HG02970 (cell line): ENCODE results near the gene GPR176.
A peak's percentile ranks its signal among the peaks of the same experiment; 100 is the strongest.

Experiments
- ATAC-seq: cut with Tn5 transposase; IDR thresholded peaks from one replicate; pipeline ENCODE4 v1.9.1; 2021; ENCODE audit warnings: mild to moderate bottlenecking, moderate library complexity, moderate number of reproducible peaks; ENCODE audit not compliant: unreplicated experiment, low FRiP score

The GPR176 gene

GRCh38 chr15:39936187-39936586 is 16.1 kb upstream of the GPR176 start:
- ATAC-seq = no peak

GRCh38 chr15:39935241-39935640 is 15.2 kb upstream of the GPR176 start:
- ATAC-seq = no peak

GRCh38 chr15:39934397-39935071 is 14.5 kb upstream of the GPR176 start:
- no peak for ATAC-seq

GRCh38 chr15:39931615-39932014 is 11.5 kb upstream of the GPR176 start:
- no peak for ATAC-seq

GRCh38 chr15:39926526-39926925 is 6.5 kb upstream of the GPR176 start:
- no peak for ATAC-seq

GRCh38 chr15:39925112-39925842 is 5.2 kb upstream of the GPR176 start:
- no peak for ATAC-seq

GRCh38 chr15:39924437-39924836 is 4.4 kb upstream of the GPR176 start:
- no peak for ATAC-seq

- no peak for ATAC-seq
Observed at GRCh38 chr15:39922462-39923092, 2.5 kb upstream of the GPR176 start.

- ATAC-seq = no peak
Observed at GRCh38 chr15:39921274-39921638, 1.2 kb upstream of the GPR176 start.

- ATAC-seq = peak; percentile 87
Observed at GRCh38 chr15:39920510-39921273, 626 bp upstream of the GPR176 start.

GRCh38 chr15:39919411-39919747 is 687 bp downstream of the GPR176 start:
- no peak for ATAC-seq

- ATAC-seq = no peak
Observed at GRCh38 chr15:39918688-39919385, 1.2 kb downstream of the GPR176 start.

- no peak for ATAC-seq
Observed at GRCh38 chr15:39914977-39915376, 5.1 kb downstream of the GPR176 start.

GRCh38 chr15:39909007-39909406 is 11.1 kb downstream of the GPR176 start:
- no peak for ATAC-seq

GRCh38 chr15:39908186-39908585 is 11.9 kb downstream of the GPR176 start:
- no peak for ATAC-seq

GRCh38 chr15:39907216-39907615 is 12.8 kb downstream of the GPR176 start:
- no peak for ATAC-seq

- no peak for ATAC-seq
Observed at GRCh38 chr15:39904115-39904514, 16.0 kb downstream of the GPR176 start.

- ATAC-seq = no peak
Observed at GRCh38 chr15:39898317-39898716, 21.7 kb downstream of the GPR176 start.

GRCh38 chr15:39896846-39897245 is 23.2 kb downstream of the GPR176 start:
- no peak for ATAC-seq

- ATAC-seq = no peak
Observed at GRCh38 chr15:39896101-39896500, 24.0 kb downstream of the GPR176 start.
